HepG2 (cell line): ENCODE measurements around the gene DAGLB. TPM values are rescaled to one million over a fixed set of nuclear protein-coding genes. Genes with fewer than 3 reads are reported as not detected.
A peak's percentile ranks its signal among the peaks of the same experiment; 100 is the strongest.

Source experiments
- ATAC-seq: fragments of 200-7000 bp; cut with Tn5 transposase; 3 replicates; pipeline ENCODE4 v1.9.1; 2020; ENCODE audit warnings: mild to moderate bottlenecking, moderate library complexity
- BruUV-seq: library from RNA; stranded (reverse); fragments of 400-500 nt; replicated peaks from 2 replicates; lab custom pipeline; 2021; lab: Mats Ljungman, UMichigan
- CTCF ChIA-PET: fragments of 300-600 bp; formaldehyde crosslinking; extraction: SDS; loops from one replicate; lab custom pipeline; 2021; ENCODE audit warnings: low total read pairs, inconsistent platforms, low intra/inter-chr PET ratio; lab: Yijun Ruan, JAX
- POLR2A ChIA-PET: fragments of 350-600 bp; sonication (Branson Sonifier 250); formaldehyde crosslinking; loops from one replicate; lab custom pipeline; 2020; ENCODE audit warnings: antibody characterized with exemption, inconsistent platforms; lab: Yijun Ruan, JAX
- DNase-seq: peaks from one replicate; pipeline ENCODE4 v3.0.0-alpha.2; 2015; ENCODE audit warnings: low spot score
- FAIRE-seq: peaks from 3 replicates; lab custom pipeline; 2011; peaks lifted over from hg19 to GRCh38; lab: Jason Lieb, UNC
- H2AFZ ChIP-seq: one replicate; pipeline ENCODE4 v1.6.1; 2011; ENCODE audit warnings: low read length, inconsistent platforms
- H3K27ac ChIP-seq: fragments of 300-600 bp; 3 replicates; pipeline ENCODE4 v1.8.0; 2011; ENCODE audit warnings: mixed run types, mild to moderate bottlenecking, mixed read lengths, low read length, inconsistent platforms; ENCODE audit not compliant: insufficient read depth; ENCODE audit errors: extremely low read length
- H3K27me3 ChIP-seq, 2 experiments: fragments of 200-600 bp in 1 of 2; 2 replicates in 1 of 2; 3 replicates in 1 of 2; pipeline versions ENCODE4 v1.6.0 to v1.8.0; 2011; ENCODE audit warnings: low read length in 2 of 2, mild to moderate bottlenecking in 2 of 2, moderate library complexity in 2 of 2, inconsistent platforms in 1 of 2; ENCODE audit not compliant: insufficient read depth in 2 of 2, control insufficient read depth in 1 of 2
- H3K36me3 ChIP-seq, 2 experiments: fragments of 200-600 bp in 1 of 2; replicated peaks in 1 of 2; 2 replicates in 1 of 2; 3 replicates in 1 of 2; pipeline versions ENCODE4 v1.5.1 to v1.8.0; 2011; ENCODE audit warnings: low read length in 2 of 2, inconsistent platforms in 1 of 2; ENCODE audit not compliant: insufficient read depth in 2 of 2, control insufficient read depth in 1 of 2
- H3K4me1 ChIP-seq: 2 replicates; pipeline ENCODE4 v1.5.1; 2012; ENCODE audit warnings: low read length, inconsistent platforms; ENCODE audit not compliant: insufficient read depth
- H3K4me2 ChIP-seq: 2 replicates; pipeline ENCODE4 v1.6.0; 2011; ENCODE audit warnings: low read depth, low read length, inconsistent platforms
- H3K4me3 ChIP-seq, 3 experiments: fragments of 200-600 bp in 1 of 3; sonication (generic), shearing (Covaris generic) in 1 of 3; replicated peaks in 1 of 3; 2 replicates each; pipeline ENCODE4 v1.5.1; 2011 to 2016; ENCODE audit warnings: low read length in 3 of 3, inconsistent platforms in 2 of 3, low read depth in 2 of 3, mild to moderate bottlenecking in 2 of 3, control low read depth in 1 of 3, mixed read lengths in 1 of 3; ENCODE audit not compliant: insufficient read depth in 1 of 3
- H3K79me2 ChIP-seq: one replicate; pipeline ENCODE4 v1.6.1; 2011; ENCODE audit warnings: low read length, inconsistent platforms; ENCODE audit not compliant: insufficient read depth
- H3K9ac ChIP-seq: 2 replicates; pipeline ENCODE4 v1.6.0; 2011; ENCODE audit warnings: mild to moderate bottlenecking, low read depth, low read length, inconsistent platforms; ENCODE audit not compliant: insufficient read depth
- H3K9me3 ChIP-seq: 2 replicates; pipeline ENCODE4 v1.5.1; 2012; ENCODE audit warnings: mild to moderate bottlenecking, low read length
- H4K20me1 ChIP-seq: 2 replicates; pipeline ENCODE4 v1.6.0; 2011; ENCODE audit warnings: inconsistent platforms, mild to moderate bottlenecking, low read length, moderate library complexity; ENCODE audit not compliant: insufficient read depth
- ASH2L ChIP-seq: fragments of 300-600, 200-600 bp; sonication (generic); IDR thresholded peaks from 2 replicates; pipeline ENCODE4 v1.7.0; 2017; ENCODE audit warnings: low read depth, mild to moderate bottlenecking, moderate library complexity, mixed read lengths, low read length; ENCODE audit not compliant: insufficient read length
- CENPT ChIP-seq: sonication (generic); formaldehyde crosslinking; IDR thresholded peaks from 2 replicates; pipeline ENCODE4 v1.8.0; 2022; ENCODE audit warnings: low read depth, mild to moderate bottlenecking, moderate library complexity, missing genetic modification reagents
- HES4 ChIP-seq: sonication (generic); formaldehyde crosslinking; IDR thresholded peaks from 2 replicates; pipeline ENCODE4 v1.9.0; 2021; ENCODE audit warnings: mild to moderate bottlenecking, missing genetic modification reagents, borderline replicate concordance
- ISL2 ChIP-seq: sonication (generic); formaldehyde crosslinking; IDR thresholded peaks from 2 replicates; pipeline ENCODE4 v1.5.0; 2020; ENCODE audit warnings: missing genetic modification reagents
- MED1 ChIP-seq: sonication (generic); formaldehyde crosslinking; IDR thresholded peaks from 2 replicates; pipeline ENCODE4 v1.4.0; 2020; ENCODE audit warnings: missing genetic modification reagents
- NCOR1 ChIP-seq: fragments of 200-600 bp; sonication (generic); IDR thresholded peaks from 2 replicates; pipeline ENCODE4 v1.7.0; 2017; ENCODE audit warnings: antibody characterized with exemption, low read length, borderline replicate concordance
- RCOR2 ChIP-seq: IDR thresholded peaks from 2 replicates; pipeline ENCODE4 v1.6.1; 2016; ENCODE audit warnings: missing biosample characterization, missing genetic modification reagents
- THAP11 ChIP-seq: IDR thresholded peaks from 2 replicates; pipeline ENCODE4 v1.6.1; 2016; ENCODE audit warnings: missing biosample characterization, missing genetic modification reagents
- TRAFD1 ChIP-seq: sonication (generic); formaldehyde crosslinking; IDR thresholded peaks from 2 replicates; pipeline ENCODE4 v1.5.1; 2020; ENCODE audit warnings: missing genetic modification reagents, mild to moderate bottlenecking, borderline replicate concordance
- U2AF1 ChIP-seq: fragments of 200-400 bp; formaldehyde crosslinking; optimal IDR thresholded peaks from 2 replicates; pipeline ENCODE3; 2017; ENCODE audit warnings: mild to moderate bottlenecking, low read depth, low read length
- ZBTB7B ChIP-seq: sonication (generic); formaldehyde crosslinking; IDR thresholded peaks from 2 replicates; pipeline ENCODE4 v1.4.0; 2020; ENCODE audit warnings: missing genetic modification reagents
- ZFP36L2 ChIP-seq: sonication (generic); formaldehyde crosslinking; IDR thresholded peaks from 2 replicates; pipeline ENCODE4 v1.4.0; 2020; ENCODE audit warnings: missing genetic modification reagents
- ZMYM3 ChIP-seq: sonication (generic); formaldehyde crosslinking; IDR thresholded peaks from 2 replicates; pipeline ENCODE4 v1.5.1; 2020; ENCODE audit warnings: mild to moderate bottlenecking, missing genetic modification reagents
- ZNF33B ChIP-seq: sonication (generic); formaldehyde crosslinking; IDR thresholded peaks from 2 replicates; pipeline ENCODE4 v1.5.1; 2020; ENCODE audit warnings: mild to moderate bottlenecking, missing genetic modification reagents
- WGBS: methylation state at CpG from one replicate; pipeline ENCODE4 v1.1.6; 2017; ENCODE audit warnings: low lambda C conversion rate; 5-methylcytosine and 5-hydroxymethylcytosine counted together
- in situ Hi-C: cut with HindIII; loops from 2 replicates; pipeline ENCODE4 v1.10.0; 2017; ENCODE audit warnings: low pct_unique_long_range_greater_than_20kb; ENCODE audit not compliant: extremely low pct_ligation_motif_present
- intact Hi-C: fragments of 100-400 bp; cut with micrococcal nuclease; formaldehyde crosslinking; loops from one replicate; pipeline ENCODE4 v1.10.0; 2022; ENCODE audit not compliant: unreplicated experiment
- polyA plus RNA-seq, 8 experiments: library from polyadenylated mRNA; depleted of rRNA in 3 of 8; stranded (reverse) in 7 of 8; unstranded in 1 of 8; fragments of >200 nt; fragmentation: Illumina TruSeq in 4 of 8; extraction: Trizol in 4 of 8; gene quantifications; 2 replicates each; pipeline versions ENCODE4 v1.2.1 to v1.2.3, GENCODE V29; 2011 to 2016; ENCODE audit warnings: low read depth in 4 of 8, missing spikeins in 1 of 8, mixed read lengths in 1 of 8; ENCODE audit not compliant: insufficient read depth in 1 of 8
- total RNA-seq, 5 experiments: library from RNA; depleted of rRNA; stranded (reverse); fragments of >200 nt; fragmentation: Illumina TruSeq; extraction: Trizol; gene quantifications; 2 replicates each; pipeline ENCODE4 v1.2.3, GENCODE V29; 2016; ENCODE audit warnings: low read depth in 1 of 5
- TF ChIP-seq, protein P1 (sequence below): sonication (generic); formaldehyde crosslinking; IDR thresholded peaks from 2 replicates; pipeline ENCODE4 v1.5.0; 2020; ENCODE audit warnings: mild to moderate bottlenecking, missing genetic modification reagents

Gene DAGLB
- total and polyA plus RNA-seq, 2 of the 13 experiments (the other 11 are each of a cell fraction or from before 2014, with no cell fraction given): 7.9 to 9.8 TPM

DNA sequence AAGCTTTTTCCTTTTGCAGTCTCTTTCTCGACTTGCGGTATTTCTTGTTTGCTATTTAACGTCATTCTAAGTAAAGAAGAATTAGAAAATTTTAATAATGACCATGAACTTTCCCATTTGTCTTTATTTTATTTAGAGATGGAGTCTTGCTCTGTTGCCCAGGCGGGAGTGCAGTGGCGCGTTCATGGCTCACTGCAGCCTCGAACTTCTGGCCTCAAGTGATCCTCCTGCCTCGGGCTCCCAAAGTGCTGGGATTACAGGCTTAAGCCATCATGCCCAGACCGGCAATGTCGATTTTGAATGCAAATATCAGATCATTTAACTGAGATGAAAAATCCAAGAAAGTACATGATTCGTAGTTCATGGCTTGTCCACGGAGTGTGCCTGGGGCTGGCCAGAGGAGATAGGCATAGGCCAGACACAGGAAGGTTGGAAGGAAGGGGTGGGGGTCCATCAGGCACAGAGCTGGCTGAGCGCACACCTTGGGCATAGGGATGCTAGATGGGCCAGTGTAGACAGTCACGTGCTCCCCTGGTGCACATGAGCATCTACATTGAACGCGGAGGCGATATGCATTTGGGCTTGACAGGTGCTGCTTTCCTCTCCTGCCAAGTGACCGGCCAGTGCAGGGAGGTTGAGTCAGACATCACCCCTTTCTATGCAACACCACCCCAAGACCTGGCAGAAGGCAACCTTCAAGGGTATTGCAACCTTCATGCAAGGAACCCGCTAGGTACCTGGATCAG lies 38.9 kb upstream of the DAGLB start (continued):
- TF ChIP-seq ZBTB7B (CRISPR knock-in tag) (no peak), RCOR2 (CRISPR knock-in tag) (no peak), CENPT (CRISPR knock-in tag) (no peak), MED1 (CRISPR knock-in tag) (no peak), THAP11 (no peak), ZFP36L2 (CRISPR knock-in tag) (no peak)

GRCh38 chr7:6482743-6483119 lies 35.0 kb upstream of the DAGLB start:
- DNase-seq: no peak
- no peaks in the 10 kb centered on the region; a peak in 1 of 5 replicates for H3K27me3 ChIP-seq
- H3K4me3 ChIP-seq: peak overlapping the region; percentile 92 to 99 (median 99)
- 4% methylated on average over 6 of the region's 6 CpGs for WGBS
- H3K27ac ChIP-seq: peak overlapping the region; percentile 87
- ChIA-PET CTCF (no interaction called here), POLR2A (no interaction called here)
- peak; percentile 9; the same call in 2 of the 3 replicates for ATAC-seq
- no peaks in the 10 kb centered on the region for H3K9me3 ChIP-seq
- H3K36me3 ChIP-seq: peaks cover 2 to 14% of the 10 kb centered on the region in 2 experiments; a peak in 2 of 5 replicates
- in situ Hi-C loops: no loop called here
- peaks cover 52% of the 10 kb centered on the region for H3K4me1 ChIP-seq
- peak overlapping the region; percentile 73 for H3K4me2 ChIP-seq
- H2AFZ ChIP-seq: no peak overlapping the region
- peak overlapping the region; percentile 99 for H3K9ac ChIP-seq
- peaks cover 59% of the 10 kb centered on the region for H3K79me2 ChIP-seq
- intact Hi-C loops: no loop called here
- peak; percentile 4 for FAIRE-seq
- peaks cover 54% of the 10 kb centered on the region for H4K20me1 ChIP-seq
- BruUV-seq: no TSS peak
- TF ChIP-seq, protein P1, sequence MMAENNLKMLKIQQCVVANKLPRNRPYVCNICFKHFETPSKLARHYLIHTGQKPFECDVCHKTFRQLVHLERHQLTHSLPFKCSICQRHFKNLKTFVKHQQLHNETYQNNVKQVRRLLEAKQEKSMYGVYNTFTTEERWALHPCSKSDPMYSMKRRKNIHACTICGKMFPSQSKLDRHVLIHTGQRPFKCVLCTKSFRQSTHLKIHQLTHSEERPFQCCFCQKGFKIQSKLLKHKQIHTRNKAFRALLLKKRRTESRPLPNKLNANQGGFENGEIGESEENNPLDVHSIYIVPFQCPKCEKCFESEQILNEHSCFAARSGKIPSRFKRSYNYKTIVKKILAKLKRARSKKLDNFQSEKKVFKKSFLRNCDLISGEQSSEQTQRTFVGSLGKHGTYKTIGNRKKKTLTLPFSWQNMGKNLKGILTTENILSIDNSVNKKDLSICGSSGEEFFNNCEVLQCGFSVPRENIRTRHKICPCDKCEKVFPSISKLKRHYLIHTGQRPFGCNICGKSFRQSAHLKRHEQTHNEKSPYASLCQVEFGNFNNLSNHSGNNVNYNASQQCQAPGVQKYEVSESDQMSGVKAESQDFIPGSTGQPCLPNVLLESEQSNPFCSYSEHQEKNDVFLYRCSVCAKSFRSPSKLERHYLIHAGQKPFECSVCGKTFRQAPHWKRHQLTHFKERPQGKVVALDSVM: peak; percentile 96
- no peak for TF ChIP-seq HES4 (CRISPR knock-in tag)
- TF ChIP-seq ISL2 (CRISPR knock-in tag): 0 out of 2 replicates have a peak, but pooled peaks have one; percentile 7
- 0 out of 2 replicates have a peak, but pooled peaks have one; percentile 26 for TF ChIP-seq NCOR1
- no peak for TF ChIP-seq ZNF33B (CRISPR knock-in tag)
- TF ChIP-seq ZMYM3 (CRISPR knock-in tag): peak; percentile 6; the same call in 1 of the 2 replicates
- no peak for TF ChIP-seq TRAFD1 (CRISPR knock-in tag)
- peak; percentile 8 for TF ChIP-seq U2AF1
- no peak for TF ChIP-seq ASH2L
